GM12892 (cell line): ENCODE data around the gene LSM7.

Source experiments
- POLR2A ChIP-seq: IDR thresholded peaks from 2 replicates; pipeline ENCODE4 v1.6.1; 2011; ENCODE audit warnings: low read depth, low read length, control low read depth
- POLR2AphosphoS5 ChIP-seq: IDR thresholded peaks from 2 replicates; pipeline ENCODE4 v1.6.1; 2011; ENCODE audit warnings: low read depth, low read length, control low read depth
- TAF1 ChIP-seq: IDR thresholded peaks from 2 replicates; pipeline ENCODE4 v1.6.1; 2011; ENCODE audit warnings: low read depth, mild to moderate bottlenecking, control low read depth, low read length, borderline replicate concordance

- TF ChIP-seq TAF1 (no peak), POLR2AphosphoS5 (no peak), POLR2A (no peak; the same call in 1 of the 2 replicates)
Measured at GRCh38 chr19:2288338-2288817, 40.0 kb downstream of the LSM7 start.
